Measurements from ENCODE around the gene KCNQ1. TPM values are rescaled to one million over a fixed set of nuclear protein-coding genes. Genes with fewer than 3 reads are reported as not detected.

Gene KCNQ1
- total RNA-seq, 1 experiment from 2014 or later, result 10.7 TPM

- intact Hi-C loops (cut with micrococcal nuclease), result loop anchor here (10.0 kb wide), 1 partner anchor 344 kb away; no protein-coding TSS in a partner anchor
- H2AFZ ChIP-seq (ENCODE audit: low read depth, low read length, poor library complexity, severe bottlenecking), result no peak overlapping the region
- H3K79me2 ChIP-seq (ENCODE audit: insufficient read depth, low read length), result no peaks in the 10 kb centered on the region
- ChIA-PET CTCF (no interaction called here), POLR2A (no interaction called here), RAD21 (ENCODE audit: low non-redundant PET in 1 of 2, low total read pairs in 2 of 2, uncharacterized antibody in 2 of 2, unreplicated experiment in 2 of 2) (no interaction called here)
- peaks cover 13 to 14% of the 10 kb centered on the region in 2 experiments for H3K4me1 ChIP-seq (ENCODE audit: control insufficient read depth in 1 of 2, insufficient read depth in 2 of 2, low read length in 2 of 2)
- no peaks in the 10 kb centered on the region for H3K9me3 ChIP-seq (ENCODE audit: control insufficient read depth in 1 of 2, insufficient read depth in 1 of 2, low read depth in 1 of 2, low read length in 2 of 2)
- TF ChIP-seq MAX (IDR thresholded peaks at IDR 0.05) (no peak), SRF (IDR thresholded peaks at IDR 0.05; ENCODE audit: low read depth) (no peak), EGR1 (IDR thresholded peaks at IDR 0.05; ENCODE audit: low read depth) (no peak), ZFX (IDR thresholded peaks at IDR 0.05) (no peak), SIN3A (IDR thresholded peaks at IDR 0.05; ENCODE audit: low read depth) (no peak), CEBPB (IDR thresholded peaks at IDR 0.05; ENCODE audit: low read depth) (no peak), EZH2phosphoT487 (IDR thresholded peaks at IDR 0.05; ENCODE audit: borderline replicate concordance) (no peak), FOSL1 (IDR thresholded peaks at IDR 0.05; ENCODE audit: low read depth) (no peak), TCF7L2 (IDR thresholded peaks at IDR 0.05; ENCODE audit: borderline replicate concordance, extremely low read depth, insufficient read depth, insufficient read length) (no peak), POLR2A (IDR thresholded peaks at IDR 0.05; ENCODE audit: borderline replicate concordance, extremely low read depth, insufficient read depth, insufficient read length) (no peak), JUND (IDR thresholded peaks at IDR 0.05) (no peak), RAD21 (IDR thresholded peaks at IDR 0.05; ENCODE audit: low read depth) (no peak), ELF1 (IDR thresholded peaks at IDR 0.05; ENCODE audit: borderline replicate concordance, low read depth) (no peak), REST (IDR thresholded peaks at IDR 0.05; ENCODE audit: low read depth) (no peak), SP1 (IDR thresholded peaks at IDR 0.05; ENCODE audit: low read depth) (no peak), ZNF274 (IDR thresholded peaks at IDR 0.05; ENCODE audit: low read depth, low read length) (no peak), ATF3 (IDR thresholded peaks at IDR 0.05) (no peak), YY1 (IDR thresholded peaks at IDR 0.05; ENCODE audit: extremely low read depth, insufficient replicate concordance, low read depth, low read length) (no peak), CBX3 (IDR thresholded peaks at IDR 0.05; ENCODE audit: low read depth) (no peak)
- DNase-seq (ENCODE audit: low read depth, low spot score) (no peak), ATAC-seq (no peak)
- no peaks in the 10 kb centered on the region for H3K36me3 ChIP-seq (ENCODE audit: control insufficient read depth in 1 of 2, insufficient read depth in 2 of 2, low read length in 2 of 2)
- no peaks in the 10 kb centered on the region for H4K20me1 ChIP-seq (ENCODE audit: insufficient read depth)
- H3K9ac ChIP-seq (ENCODE audit: low read length), result no peak overlapping the region
- H3K27me3 ChIP-seq (ENCODE audit: insufficient read depth, low read length), result no peaks in the 10 kb centered on the region
- no peak overlapping the region for H3K4me3 ChIP-seq (replicated peaks in 1 of 2; ENCODE audit: low read depth in 1 of 2, low read length in 2 of 2)
- no peaks in the 10 kb centered on the region for H3K9me2 ChIP-seq (ENCODE audit: insufficient read depth)
- BruUV-seq (replicated peaks), result no TSS peak
- no peak overlapping the region for H3K4me2 ChIP-seq (ENCODE audit: low read length)
- H3K27ac ChIP-seq (ENCODE audit: low read depth, low read length), result no peak overlapping the region
These were observed 94.1 kb downstream of the KCNQ1 start for GRCh38 chr11:2538951-2539350.
